ENCODE results near the gene VTI1A. TPM values are rescaled to one million over a fixed set of nuclear protein-coding genes. Genes with fewer than 3 reads are reported as not detected.

VTI1A gene
- total and polyA plus RNA-seq, 2 of the 13 experiments (the other 11 are each of a cell fraction or from before 2014, with no cell fraction given): 11.7 to 32.7 TPM

GRCh38 chr10:112593023-112593422 is 146.0 kb downstream of the VTI1A start:
- ATAC-seq: no peak
- 95% methylated on average over 5 of the region's 5 CpGs for WGBS (ENCODE audit: low lambda C conversion rate)
- TF ChIP-seq IRX3 (CRISPR knock-in tag; IDR thresholded peaks at IDR 0.05; ENCODE audit: borderline replicate concordance, low read depth) (no peak), SPEN (CRISPR knock-in tag; IDR thresholded peaks at IDR 0.05; ENCODE audit: low read depth) (no peak), FOXK2 (IDR thresholded peaks at IDR 0.05) (no peak), SALL1 (CRISPR knock-in tag; IDR thresholded peaks at IDR 0.05) (no peak), ZNF841 (CRISPR knock-in tag; IDR thresholded peaks at IDR 0.05; ENCODE audit: borderline replicate concordance) (no peak), ZNF549 (CRISPR knock-in tag; IDR thresholded peaks at IDR 0.05) (no peak), SKIL (CRISPR knock-in tag; IDR thresholded peaks at IDR 0.05; ENCODE audit: borderline replicate concordance) (no peak), ZBTB7B (CRISPR knock-in tag; IDR thresholded peaks at IDR 0.05) (no peak), AKAP8 (CRISPR knock-in tag; IDR thresholded peaks at IDR 0.05) (no peak), TAF15 (IDR thresholded peaks at IDR 0.05; ENCODE audit: low read depth, low read length, poor library complexity, severe bottlenecking) (no peak), KDM6A (CRISPR knock-in tag; IDR thresholded peaks at IDR 0.05; ENCODE audit: low read depth) (no peak), JARID2 (CRISPR knock-in tag; IDR thresholded peaks at IDR 0.05; ENCODE audit: insufficient replicate concordance) (no peak), ZNF615 (CRISPR knock-in tag; IDR thresholded peaks at IDR 0.05; ENCODE audit: borderline replicate concordance) (no peak), IRF2 (CRISPR knock-in tag; IDR thresholded peaks at IDR 0.05) (no peak), ZSCAN31 (CRISPR knock-in tag; IDR thresholded peaks at IDR 0.05; ENCODE audit: low read depth) (no peak)
- Histone ChIP-seq H2AFZ (ENCODE audit: low read length) (no peak overlapping the region), H3K9ac (ENCODE audit: insufficient read depth, low read depth, low read length) (no peak overlapping the region), H3K36me3 (replicated peaks in 1 of 2; ENCODE audit: control insufficient read depth in 1 of 2, insufficient read depth in 2 of 2, low read length in 2 of 2) (no peaks in the 10 kb centered on the region), H3K4me2 (ENCODE audit: low read depth, low read length) (no peak overlapping the region), H3K4me1 (ENCODE audit: insufficient read depth, low read length) (no peaks in the 10 kb centered on the region), H3K9me3 (ENCODE audit: low read length) (no peaks in the 10 kb centered on the region), H3K27ac (ENCODE audit: extremely low read length, insufficient read depth, low read length) (no peak overlapping the region), H4K20me1 (ENCODE audit: insufficient read depth, low read length) (no peaks in the 10 kb centered on the region), H3K4me3 (replicated peaks in 1 of 3; ENCODE audit: insufficient read depth in 1 of 3, low read depth in 2 of 3, low read length in 3 of 3) (no peak overlapping the region), H3K27me3 (ENCODE audit: control insufficient read depth in 1 of 2, insufficient read depth in 2 of 2, low read length in 2 of 2) (no peaks in the 10 kb centered on the region; a peak in 1 of 5 replicates), H3K79me2 (ENCODE audit: insufficient read depth, low read length) (no peaks in the 10 kb centered on the region)
- ChIA-PET POLR2A (no interaction called here), CTCF (ENCODE audit: low intra/inter-chr PET ratio, low total read pairs) (no interaction called here)
- FAIRE-seq: no peak
- no peak for DNase-seq (ENCODE audit: low spot score)
- in situ Hi-C loops (cut with HindIII; ENCODE audit: extremely low pct_ligation_motif_present, low pct_unique_long_range_greater_than_20kb) (no loop called here), intact Hi-C loops (cut with micrococcal nuclease; ENCODE audit: unreplicated experiment) (no loop called here)
- BruUV-seq (replicated peaks): no TSS peak

Data from HepG2 (cell line).